H1 (cell line): ENCODE measurements around the gene PCSK4. TPM values are rescaled to one million over a fixed set of nuclear protein-coding genes. Genes with fewer than 3 reads are reported as not detected.

Experiments used
- CTCF ChIA-PET: fragments of 300-600 bp; sonication (Branson Sonifier 250); formaldehyde crosslinking; loops from one replicate; lab custom pipeline; 2021; ENCODE audit not compliant: partially characterized antibody; lab: Charles Lee
- POLR2A ChIA-PET: fragments of 300-600 bp; sonication (Branson Sonifier 250); formaldehyde crosslinking; loops from one replicate; lab custom pipeline; 2021; ENCODE audit warnings: inconsistent platforms; ENCODE audit not compliant: partially characterized antibody; lab: Charles Lee
- DNase-seq, 2 experiments: peaks; one replicate each; pipeline versions ENCODE4 v3.0.0 to v3.0.0-alpha.2; 2010 to 2022; ENCODE audit warnings: low spot score in 2 of 2, low read depth in 1 of 2, mixed read lengths in 1 of 2
- FAIRE-seq: peaks from 2 replicates; lab custom pipeline; 2011; peaks lifted over from hg19 to GRCh38; lab: Jason Lieb, UNC
- H2AFZ ChIP-seq: 2 replicates; pipeline ENCODE4 v1.8.1; 2012; ENCODE audit warnings: low read length, inconsistent platforms
- H2AK5ac ChIP-seq: 2 replicates; pipeline ENCODE4 v1.6.1; 2013; ENCODE audit warnings: low read depth, low read length
- H2BK120ac ChIP-seq: replicated peaks from 2 replicates; pipeline ENCODE3; 2013; ENCODE audit warnings: low read depth, low read length, inconsistent platforms
- H2BK12ac ChIP-seq: 2 replicates; pipeline ENCODE4 v1.6.1; 2013; ENCODE audit warnings: low read depth, low read length
- H2BK15ac ChIP-seq: 2 replicates; pipeline ENCODE4 v1.6.1; 2013; ENCODE audit warnings: low read length
- H2BK20ac ChIP-seq: 2 replicates; pipeline ENCODE4 v1.6.1; 2013; ENCODE audit warnings: low read length
- H2BK5ac ChIP-seq: 2 replicates; pipeline ENCODE4 v1.6.1; 2013; ENCODE audit warnings: low read depth, low read length
- H3K14ac ChIP-seq: 2 replicates; pipeline ENCODE4 v1.6.1; 2013; ENCODE audit warnings: inconsistent platforms; ENCODE audit not compliant: insufficient read length
- H3K18ac ChIP-seq: 2 replicates; pipeline ENCODE4 v1.6.1; 2013; ENCODE audit warnings: low read length; ENCODE audit errors: extremely low read depth
- H3K23ac ChIP-seq: 2 replicates; pipeline ENCODE4 v1.6.1; 2013; ENCODE audit warnings: inconsistent platforms; ENCODE audit not compliant: insufficient read length
- H3K23me2 ChIP-seq: 2 replicates; pipeline ENCODE4 v1.6.1; 2013; ENCODE audit warnings: low read depth, low read length
- H3K27ac ChIP-seq: 2 replicates; pipeline ENCODE4 v1.6.1; 2011; ENCODE audit warnings: low read depth, low read length, inconsistent platforms
- H3K27me3 ChIP-seq, 4 experiments: replicated peaks in 1 of 4; 1 replicate in 1 of 4; 2 replicates in 3 of 4; pipeline versions ENCODE4 v1.6.1 to v1.8.1; 2011 to 2013; ENCODE audit warnings: low read length in 3 of 4, mild to moderate bottlenecking in 3 of 4, inconsistent platforms in 2 of 4, mixed read lengths in 2 of 4, moderate library complexity in 1 of 4; ENCODE audit not compliant: control insufficient read depth in 3 of 4, insufficient read depth in 3 of 4; ENCODE audit errors: extremely low read depth in 1 of 4
- H3K36me3 ChIP-seq, 4 experiments: 2 replicates each; pipeline versions ENCODE4 v1.6.1 to v1.8.1; 2011 to 2013; ENCODE audit warnings: mild to moderate bottlenecking in 4 of 4, low read length in 3 of 4, moderate library complexity in 2 of 4, control low read depth in 1 of 4, inconsistent platforms in 1 of 4; ENCODE audit not compliant: insufficient read depth in 4 of 4, control insufficient read depth in 2 of 4
- H3K4ac ChIP-seq: replicated peaks from 2 replicates; pipeline ENCODE3; 2013; ENCODE audit warnings: low read length, low read depth, mixed read lengths, inconsistent platforms; ENCODE audit not compliant: insufficient read length
- H3K4me1 ChIP-seq, 4 experiments: replicated peaks in 1 of 4; 1 replicate in 1 of 4; 2 replicates in 3 of 4; pipeline versions ENCODE4 v1.6.1 to v1.8.1; 2011 to 2013; ENCODE audit warnings: low read length in 3 of 4, inconsistent platforms in 2 of 4, mixed read lengths in 1 of 4; ENCODE audit not compliant: insufficient read depth in 4 of 4, control insufficient read depth in 3 of 4
- H3K4me2 ChIP-seq, 2 experiments: 2 replicates each; pipeline versions ENCODE4 v1.6.1 to v1.8.1; 2011 to 2013; ENCODE audit warnings: low read depth in 2 of 2, low read length in 2 of 2, control low read depth in 1 of 2, inconsistent platforms in 1 of 2, mild to moderate bottlenecking in 1 of 2; ENCODE audit not compliant: insufficient read depth in 1 of 2
- H3K4me3 ChIP-seq, 4 experiments: fragments of 200-600, 300-600 bp in 1 of 4; sonication (generic), shearing (Covaris generic), sonication (Bioruptor Twin) in 1 of 4; 2 replicates each; pipeline versions ENCODE4 v1.5.1 to v1.8.1; 2011 to 2016; ENCODE audit warnings: low read length in 4 of 4, low read depth in 3 of 4, control low read depth in 2 of 4, inconsistent platforms in 2 of 4, mild to moderate bottlenecking in 2 of 4, mixed read lengths in 1 of 4, moderate library complexity in 1 of 4; ENCODE audit not compliant: insufficient read depth in 2 of 4; ENCODE audit errors: extremely low read depth in 1 of 4
- H3K56ac ChIP-seq: replicated peaks from 2 replicates; pipeline ENCODE3; 2013; ENCODE audit warnings: low read depth, mild to moderate bottlenecking, mixed read lengths, low read length, inconsistent platforms; ENCODE audit not compliant: insufficient read length
- H3K79me1 ChIP-seq: 2 replicates; pipeline ENCODE4 v1.6.1; 2013; ENCODE audit warnings: low read depth, low read length, control low read depth
- H3K79me2 ChIP-seq, 2 experiments: 2 replicates each; pipeline versions ENCODE4 v1.6.1 to v1.8.1; 2012 to 2013; ENCODE audit warnings: low read length in 2 of 2, mild to moderate bottlenecking in 2 of 2, inconsistent platforms in 1 of 2; ENCODE audit not compliant: insufficient read depth in 2 of 2, control insufficient read depth in 1 of 2
- H3K9ac ChIP-seq, 4 experiments: replicated peaks in 1 of 4; 1 replicate in 1 of 4; 2 replicates in 3 of 4; pipeline versions ENCODE4 v1.6.1 to v1.8.1; 2011 to 2013; ENCODE audit warnings: low read depth in 3 of 4, low read length in 3 of 4, control low read depth in 2 of 4, mild to moderate bottlenecking in 2 of 4, moderate library complexity in 2 of 4, inconsistent platforms in 1 of 4; ENCODE audit errors: extremely low read depth in 1 of 4
- H3K9me3 ChIP-seq, 2 experiments: 2 replicates each; pipeline versions ENCODE4 v1.6.1 to v1.8.1; 2012 to 2013; ENCODE audit warnings: mild to moderate bottlenecking in 2 of 2, moderate library complexity in 2 of 2, control low read depth in 1 of 2, inconsistent platforms in 1 of 2, low read depth in 1 of 2, low read length in 1 of 2, mixed read lengths in 1 of 2; ENCODE audit not compliant: insufficient read depth in 2 of 2
- H4K20me1 ChIP-seq, 2 experiments: replicated peaks in 1 of 2; 2 replicates each; pipeline versions ENCODE3 to v1.8.1; 2011 to 2013; ENCODE audit warnings: inconsistent platforms in 2 of 2, low read length in 2 of 2, mild to moderate bottlenecking in 1 of 2; ENCODE audit not compliant: insufficient read depth in 2 of 2, control insufficient read depth in 1 of 2
- H4K5ac ChIP-seq: 2 replicates; pipeline ENCODE4 v1.6.1; 2013; ENCODE audit warnings: low read length, low read depth, mixed read lengths, inconsistent platforms; ENCODE audit not compliant: insufficient read length
- H4K8ac ChIP-seq: 2 replicates; pipeline ENCODE4 v1.8.0; 2013; ENCODE audit warnings: mild to moderate bottlenecking, moderate library complexity, low read length, inconsistent platforms; ENCODE audit not compliant: insufficient read depth; ENCODE audit errors: extremely low read depth
- H4K91ac ChIP-seq: replicated peaks from 2 replicates; pipeline ENCODE3; 2013; ENCODE audit warnings: low read length, mixed read lengths, inconsistent platforms; ENCODE audit not compliant: insufficient read length
- E2F6 ChIP-seq: IDR thresholded peaks from 2 replicates; pipeline ENCODE4 v1.6.1; 2012; ENCODE audit warnings: inconsistent platforms
- EZH2 ChIP-seq: fragments of 200-600 bp; sonication (generic); IDR thresholded peaks from 2 replicates; pipeline ENCODE4 v1.7.1; 2012; ENCODE audit warnings: low read depth, mild to moderate bottlenecking, moderate library complexity, low read length, inconsistent platforms; ENCODE audit not compliant: severe bottlenecking
- SIRT6 ChIP-seq: IDR thresholded peaks from one replicate; pipeline ENCODE4 v1.7.1; 2012; ENCODE audit warnings: low read length, inconsistent platforms
- SUZ12 ChIP-seq: fragments of 200-600 bp; sonication (generic); IDR thresholded peaks from 2 replicates; pipeline ENCODE4 v1.6.1; 2012; ENCODE audit warnings: mild to moderate bottlenecking, inconsistent platforms, low read length, moderate library complexity, mixed read lengths
- WGBS, 2 experiments: shearing (Covaris generic) in 1 of 2; methylation state at CpG; one replicate each; pipeline versions ENCODE4 v1.1.6 to v1.1.7; 2013 to 2015; ENCODE audit warnings: low lambda C conversion rate in 2 of 2, mixed read lengths in 2 of 2, inconsistent platforms in 1 of 2, low coverage in 1 of 2, missing lambda C conversion rate in 1 of 2; ENCODE audit not compliant: insufficient replicate concordance in 2 of 2, insufficient coverage in 1 of 2, insufficient read length in 1 of 2; ENCODE audit errors: extremely low coverage in 1 of 2, missing lambda C conversion rate in 1 of 2; 5-methylcytosine and 5-hydroxymethylcytosine counted together
- polyA plus RNA-seq, 7 experiments: library from polyadenylated mRNA; depleted of rRNA in 3 of 7; stranded (reverse) in 5 of 7; unstranded in 2 of 7; fragments of >200 nt in 5 of 7; fragments of 200-250 nt in 2 of 7; gene quantifications; 1 replicate in 5 of 7; 2 replicates in 1 of 7; 4 replicates in 1 of 7; pipeline versions ENCODE4 v1.2.1 to v1.2.3, GENCODE V29; 2011 to 2013; ENCODE audit warnings: missing spikeins in 2 of 7, mixed read lengths in 2 of 7
- total RNA-seq: library from RNA; stranded (reverse); fragmentation: NEBNext Ultra II Directional; extraction: Animal tissue kit (Norgen Biotek cat#: 25700); gene quantifications from 2 replicates; pipeline ENCODE4 v1.2.1, GENCODE V29; 2021
- TF ChIP-seq, protein P1 (sequence below): IDR thresholded peaks from 2 replicates; pipeline ENCODE4 v1.6.1; 2011; ENCODE audit warnings: low read depth, mild to moderate bottlenecking, low read length; ENCODE audit not compliant: insufficient read depth
- TF ChIP-seq, protein P2 (sequence below): IDR thresholded peaks from 2 replicates; pipeline ENCODE4 v1.6.1; 2012; ENCODE audit warnings: inconsistent platforms

The PCSK4 gene
- total and polyA plus RNA-seq, 2 of the 8 experiments (the other 6 are each of a cell fraction or from before 2014, with no cell fraction given) = 9.8 to 10.7 TPM

GRCh38 chr19:1466461-1467214, 23.5 kb downstream of the PCSK4 start:
- ChIA-PET POLR2A (interaction anchor here (0.6 to 5.5 kb wide), 18 partner anchors 9 to 396 kb away, joined by 3 to 72 read pairs (median 4); partner anchors contain the start of genes APC2, CIRBP and REEP6), CTCF (interaction anchor here (0.6 to 5.5 kb wide), 16 partner anchors 7 to 392 kb away, joined by 3 to 53 read pairs (median 4); partner anchors contain the start of gene REEP6)
- H3K27me3 ChIP-seq = peaks cover 60 to 77% (median 76%) of the 10 kb centered on the region in 4 experiments
- H3K23me2 ChIP-seq = peaks cover 13% of the 10 kb centered on the region; the same call in 1 of the 2 replicates
- no peak overlapping the region for H2BK5ac ChIP-seq
- H3K4me1 ChIP-seq = peaks cover 0 to 50% (median 26%) of the 10 kb centered on the region in 4 experiments; a peak in 5 of 7 replicates
- no peak overlapping the region for H4K5ac ChIP-seq
- peak overlapping the region in 3 of 4 experiments; percentile 11 to 51 (median 23); a peak in 6 of 8 replicates for H3K4me3 ChIP-seq
- no peaks in the 10 kb centered on the region for H3K79me1 ChIP-seq
- no peak overlapping the region for H2BK20ac ChIP-seq
- no peak overlapping the region for H4K91ac ChIP-seq
- TF ChIP-seq E2F6 (0 out of 2 replicates have a peak, but pooled peaks have one; percentile 3), EZH2 (peak; percentile 90), SUZ12 (peak; percentile 80), SIRT6 (no peak)
- TF ChIP-seq, protein P1, sequence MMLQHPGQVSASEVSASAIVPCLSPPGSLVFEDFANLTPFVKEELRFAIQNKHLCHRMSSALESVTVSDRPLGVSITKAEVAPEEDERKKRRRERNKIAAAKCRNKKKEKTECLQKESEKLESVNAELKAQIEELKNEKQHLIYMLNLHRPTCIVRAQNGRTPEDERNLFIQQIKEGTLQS = no peak
- TF ChIP-seq, protein P2, sequence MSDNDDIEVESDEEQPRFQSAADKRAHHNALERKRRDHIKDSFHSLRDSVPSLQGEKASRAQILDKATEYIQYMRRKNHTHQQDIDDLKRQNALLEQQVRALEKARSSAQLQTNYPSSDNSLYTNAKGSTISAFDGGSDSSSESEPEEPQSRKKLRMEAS = peak; percentile 5; the same call in 1 of the 2 replicates
- FAIRE-seq (no peak), DNase-seq (peak in 1 of 2 experiments; percentile 63)
- H2AK5ac ChIP-seq = no peak overlapping the region; the same call in 1 of the 2 replicates
- H3K79me2 ChIP-seq = no peaks in the 10 kb centered on the region
- H3K18ac ChIP-seq = no peak overlapping the region
- WGBS, 2 experiments = 27% methylated on average over 56 of the region's 70 CpGs; no CpG with 5 or more reads in 1 of the 2 experiments
- H4K8ac ChIP-seq = no peak overlapping the region; the same call in 1 of the 2 replicates
- no peak overlapping the region for H3K27ac ChIP-seq
- no peak overlapping the region for H3K14ac ChIP-seq
- no peak overlapping the region for H3K56ac ChIP-seq
- peaks cover 0 to 41% (median 0%) of the 10 kb centered on the region in 4 experiments; a peak in 2 of 8 replicates for H3K36me3 ChIP-seq
- H2BK120ac ChIP-seq = no peak overlapping the region
- no peak overlapping the region for H3K9ac ChIP-seq
- peak overlapping the region; percentile 39; the same call in 1 of the 2 replicates for H2BK12ac ChIP-seq
- no peak overlapping the region for H2AFZ ChIP-seq
- peaks cover 14 to 36% of the 10 kb centered on the region in 2 experiments for H4K20me1 ChIP-seq
- H2BK15ac ChIP-seq = no peak overlapping the region
- peak overlapping the region; percentile 64 to 86 for H3K4me2 ChIP-seq
- no peak overlapping the region for H3K23ac ChIP-seq
- peaks cover 0 to 7% of the 10 kb centered on the region in 2 experiments; a peak in 1 of 4 replicates for H3K9me3 ChIP-seq
- no peak overlapping the region for H3K4ac ChIP-seq
